H1 (cell line): ENCODE results near the gene OMA1. TPM values are rescaled to one million over a fixed set of nuclear protein-coding genes. Genes with fewer than 3 reads are reported as not detected.

Source experiments
- CTCF ChIA-PET: fragments of 300-600 bp; sonication (Branson Sonifier 250); formaldehyde crosslinking; loops from one replicate; lab custom pipeline; 2021; ENCODE audit not compliant: partially characterized antibody; lab: Charles Lee
- POLR2A ChIA-PET: fragments of 300-600 bp; sonication (Branson Sonifier 250); formaldehyde crosslinking; loops from one replicate; lab custom pipeline; 2021; ENCODE audit warnings: inconsistent platforms; ENCODE audit not compliant: partially characterized antibody; lab: Charles Lee
- DNase-seq, 2 experiments: peaks; one replicate each; pipeline versions ENCODE4 v3.0.0 to v3.0.0-alpha.2; 2010 to 2022; ENCODE audit warnings: low spot score in 2 of 2, low read depth in 1 of 2, mixed read lengths in 1 of 2
- FAIRE-seq: peaks from 2 replicates; lab custom pipeline; 2011; peaks lifted over from hg19 to GRCh38; lab: Jason Lieb, UNC
- H2AFZ ChIP-seq: 2 replicates; pipeline ENCODE4 v1.8.1; 2012; ENCODE audit warnings: low read length, inconsistent platforms
- H2AK5ac ChIP-seq: 2 replicates; pipeline ENCODE4 v1.6.1; 2013; ENCODE audit warnings: low read depth, low read length
- H2BK120ac ChIP-seq: replicated peaks from 2 replicates; pipeline ENCODE3; 2013; ENCODE audit warnings: low read depth, low read length, inconsistent platforms
- H2BK12ac ChIP-seq: 2 replicates; pipeline ENCODE4 v1.6.1; 2013; ENCODE audit warnings: low read depth, low read length
- H2BK15ac ChIP-seq: 2 replicates; pipeline ENCODE4 v1.6.1; 2013; ENCODE audit warnings: low read length
- H2BK20ac ChIP-seq: 2 replicates; pipeline ENCODE4 v1.6.1; 2013; ENCODE audit warnings: low read length
- H2BK5ac ChIP-seq: 2 replicates; pipeline ENCODE4 v1.6.1; 2013; ENCODE audit warnings: low read depth, low read length
- H3K14ac ChIP-seq: 2 replicates; pipeline ENCODE4 v1.6.1; 2013; ENCODE audit warnings: inconsistent platforms; ENCODE audit not compliant: insufficient read length
- H3K18ac ChIP-seq: 2 replicates; pipeline ENCODE4 v1.6.1; 2013; ENCODE audit warnings: low read length; ENCODE audit errors: extremely low read depth
- H3K23ac ChIP-seq: 2 replicates; pipeline ENCODE4 v1.6.1; 2013; ENCODE audit warnings: inconsistent platforms; ENCODE audit not compliant: insufficient read length
- H3K23me2 ChIP-seq: 2 replicates; pipeline ENCODE4 v1.6.1; 2013; ENCODE audit warnings: low read depth, low read length
- H3K27ac ChIP-seq: 2 replicates; pipeline ENCODE4 v1.6.1; 2011; ENCODE audit warnings: low read depth, low read length, inconsistent platforms
- H3K27me3 ChIP-seq, 4 experiments: replicated peaks in 1 of 4; 1 replicate in 1 of 4; 2 replicates in 3 of 4; pipeline versions ENCODE4 v1.6.1 to v1.8.1; 2011 to 2013; ENCODE audit warnings: low read length in 3 of 4, mild to moderate bottlenecking in 3 of 4, inconsistent platforms in 2 of 4, mixed read lengths in 2 of 4, moderate library complexity in 1 of 4; ENCODE audit not compliant: control insufficient read depth in 3 of 4, insufficient read depth in 3 of 4; ENCODE audit errors: extremely low read depth in 1 of 4
- H3K36me3 ChIP-seq, 4 experiments: 2 replicates each; pipeline versions ENCODE4 v1.6.1 to v1.8.1; 2011 to 2013; ENCODE audit warnings: mild to moderate bottlenecking in 4 of 4, low read length in 3 of 4, moderate library complexity in 2 of 4, control low read depth in 1 of 4, inconsistent platforms in 1 of 4; ENCODE audit not compliant: insufficient read depth in 4 of 4, control insufficient read depth in 2 of 4
- H3K4ac ChIP-seq: replicated peaks from 2 replicates; pipeline ENCODE3; 2013; ENCODE audit warnings: low read length, low read depth, mixed read lengths, inconsistent platforms; ENCODE audit not compliant: insufficient read length
- H3K4me1 ChIP-seq, 4 experiments: replicated peaks in 1 of 4; 1 replicate in 1 of 4; 2 replicates in 3 of 4; pipeline versions ENCODE4 v1.6.1 to v1.8.1; 2011 to 2013; ENCODE audit warnings: low read length in 3 of 4, inconsistent platforms in 2 of 4, mixed read lengths in 1 of 4; ENCODE audit not compliant: insufficient read depth in 4 of 4, control insufficient read depth in 3 of 4
- H3K4me2 ChIP-seq, 2 experiments: 2 replicates each; pipeline versions ENCODE4 v1.6.1 to v1.8.1; 2011 to 2013; ENCODE audit warnings: low read depth in 2 of 2, low read length in 2 of 2, control low read depth in 1 of 2, inconsistent platforms in 1 of 2, mild to moderate bottlenecking in 1 of 2; ENCODE audit not compliant: insufficient read depth in 1 of 2
- H3K4me3 ChIP-seq, 4 experiments: fragments of 200-600, 300-600 bp in 1 of 4; sonication (generic), shearing (Covaris generic), sonication (Bioruptor Twin) in 1 of 4; 2 replicates each; pipeline versions ENCODE4 v1.5.1 to v1.8.1; 2011 to 2016; ENCODE audit warnings: low read length in 4 of 4, low read depth in 3 of 4, control low read depth in 2 of 4, inconsistent platforms in 2 of 4, mild to moderate bottlenecking in 2 of 4, mixed read lengths in 1 of 4, moderate library complexity in 1 of 4; ENCODE audit not compliant: insufficient read depth in 2 of 4; ENCODE audit errors: extremely low read depth in 1 of 4
- H3K56ac ChIP-seq: replicated peaks from 2 replicates; pipeline ENCODE3; 2013; ENCODE audit warnings: low read depth, mild to moderate bottlenecking, mixed read lengths, low read length, inconsistent platforms; ENCODE audit not compliant: insufficient read length
- H3K79me1 ChIP-seq: 2 replicates; pipeline ENCODE4 v1.6.1; 2013; ENCODE audit warnings: low read depth, low read length, control low read depth
- H3K79me2 ChIP-seq, 2 experiments: 2 replicates each; pipeline versions ENCODE4 v1.6.1 to v1.8.1; 2012 to 2013; ENCODE audit warnings: low read length in 2 of 2, mild to moderate bottlenecking in 2 of 2, inconsistent platforms in 1 of 2; ENCODE audit not compliant: insufficient read depth in 2 of 2, control insufficient read depth in 1 of 2
- H3K9ac ChIP-seq, 4 experiments: replicated peaks in 1 of 4; 1 replicate in 1 of 4; 2 replicates in 3 of 4; pipeline versions ENCODE4 v1.6.1 to v1.8.1; 2011 to 2013; ENCODE audit warnings: low read depth in 3 of 4, low read length in 3 of 4, control low read depth in 2 of 4, mild to moderate bottlenecking in 2 of 4, moderate library complexity in 2 of 4, inconsistent platforms in 1 of 4; ENCODE audit errors: extremely low read depth in 1 of 4
- H3K9me3 ChIP-seq, 2 experiments: 2 replicates each; pipeline versions ENCODE4 v1.6.1 to v1.8.1; 2012 to 2013; ENCODE audit warnings: mild to moderate bottlenecking in 2 of 2, moderate library complexity in 2 of 2, control low read depth in 1 of 2, inconsistent platforms in 1 of 2, low read depth in 1 of 2, low read length in 1 of 2, mixed read lengths in 1 of 2; ENCODE audit not compliant: insufficient read depth in 2 of 2
- H4K20me1 ChIP-seq, 2 experiments: replicated peaks in 1 of 2; 2 replicates each; pipeline versions ENCODE3 to v1.8.1; 2011 to 2013; ENCODE audit warnings: inconsistent platforms in 2 of 2, low read length in 2 of 2, mild to moderate bottlenecking in 1 of 2; ENCODE audit not compliant: insufficient read depth in 2 of 2, control insufficient read depth in 1 of 2
- H4K5ac ChIP-seq: 2 replicates; pipeline ENCODE4 v1.6.1; 2013; ENCODE audit warnings: low read length, low read depth, mixed read lengths, inconsistent platforms; ENCODE audit not compliant: insufficient read length
- H4K8ac ChIP-seq: 2 replicates; pipeline ENCODE4 v1.8.0; 2013; ENCODE audit warnings: mild to moderate bottlenecking, moderate library complexity, low read length, inconsistent platforms; ENCODE audit not compliant: insufficient read depth; ENCODE audit errors: extremely low read depth
- H4K91ac ChIP-seq: replicated peaks from 2 replicates; pipeline ENCODE3; 2013; ENCODE audit warnings: low read length, mixed read lengths, inconsistent platforms; ENCODE audit not compliant: insufficient read length
- BACH1 ChIP-seq: IDR thresholded peaks from 2 replicates; pipeline ENCODE4 v1.6.1; 2012; ENCODE audit warnings: low read length, improper control_type of control experiment
- CEBPB ChIP-seq: IDR thresholded peaks from 2 replicates; pipeline ENCODE4 v1.6.1; 2012; ENCODE audit warnings: low read depth, low read length
- KDM5A ChIP-seq: fragments of 200-600 bp; IDR thresholded peaks from 2 replicates; pipeline ENCODE4 v1.7.1; 2012; ENCODE audit warnings: mild to moderate bottlenecking, low read length, inconsistent platforms, mixed read lengths
- SP2 ChIP-seq: IDR thresholded peaks from 2 replicates; pipeline ENCODE4 v1.6.1; 2012; ENCODE audit warnings: mild to moderate bottlenecking, low read length, inconsistent platforms
- WGBS, 2 experiments: shearing (Covaris generic) in 1 of 2; methylation state at CpG; one replicate each; pipeline versions ENCODE4 v1.1.6 to v1.1.7; 2013 to 2015; ENCODE audit warnings: low lambda C conversion rate in 2 of 2, mixed read lengths in 2 of 2, inconsistent platforms in 1 of 2, low coverage in 1 of 2, missing lambda C conversion rate in 1 of 2; ENCODE audit not compliant: insufficient replicate concordance in 2 of 2, insufficient coverage in 1 of 2, insufficient read length in 1 of 2; ENCODE audit errors: extremely low coverage in 1 of 2, missing lambda C conversion rate in 1 of 2; 5-methylcytosine and 5-hydroxymethylcytosine counted together
- polyA plus RNA-seq, 7 experiments: library from polyadenylated mRNA; depleted of rRNA in 3 of 7; stranded (reverse) in 5 of 7; unstranded in 2 of 7; fragments of >200 nt in 5 of 7; fragments of 200-250 nt in 2 of 7; gene quantifications; 1 replicate in 5 of 7; 2 replicates in 1 of 7; 4 replicates in 1 of 7; pipeline versions ENCODE4 v1.2.1 to v1.2.3, GENCODE V29; 2011 to 2013; ENCODE audit warnings: missing spikeins in 2 of 7, mixed read lengths in 2 of 7
- total RNA-seq: library from RNA; stranded (reverse); fragmentation: NEBNext Ultra II Directional; extraction: Animal tissue kit (Norgen Biotek cat#: 25700); gene quantifications from 2 replicates; pipeline ENCODE4 v1.2.1, GENCODE V29; 2021

The OMA1 gene
- total and polyA plus RNA-seq, 2 of the 8 experiments (the other 6 are each of a cell fraction or from before 2014, with no cell fraction given), result 7.7 to 11.7 TPM

- Histone ChIP-seq H3K4me2 (no peak overlapping the region), H3K4me1 (no peaks in the 10 kb centered on the region; a peak in 1 of 7 replicates), H3K9me3 (peaks cover 0 to 4% of the 10 kb centered on the region in 2 experiments; a peak in 1 of 4 replicates), H2BK15ac (no peak overlapping the region), H2AK5ac (no peak overlapping the region), H3K56ac (no peak overlapping the region), H3K36me3 (no peaks in the 10 kb centered on the region), H2BK12ac (no peak overlapping the region), H4K20me1 (no peaks in the 10 kb centered on the region), H3K23me2 (no peaks in the 10 kb centered on the region), H2AFZ (no peak overlapping the region), H2BK5ac (no peak overlapping the region), H3K18ac (no peak overlapping the region), H3K79me1 (no peaks in the 10 kb centered on the region), H3K4me3 (no peak overlapping the region), H3K4ac (no peak overlapping the region), H4K8ac (no peak overlapping the region), H3K14ac (no peak overlapping the region), H2BK20ac (no peak overlapping the region), H3K79me2 (no peaks in the 10 kb centered on the region), H3K27ac (no peak overlapping the region), H3K9ac (no peak overlapping the region), H3K23ac (no peak overlapping the region), H4K5ac (no peak overlapping the region), H4K91ac (no peak overlapping the region), H2BK120ac (no peak overlapping the region), H3K27me3 (no peaks in the 10 kb centered on the region)
- WGBS, 2 experiments, result 76% methylated on average over 6 of the region's 6 CpGs; no CpG with 5 or more reads in 1 of the 2 experiments
- ChIA-PET POLR2A (no interaction called here), CTCF (interaction anchor here (1.4 kb wide), 1 partner anchor 90 kb away, joined by 6 read pairs; no protein-coding TSS in a partner anchor)
- no peak for DNase-seq
- FAIRE-seq, result no peak
- TF ChIP-seq BACH1 (no peak), SP2 (no peak), KDM5A (no peak), CEBPB (no peak)
These were observed 15.1 kb upstream of the OMA1 start for GRCh38 chr1:58561633-58562032.
